AG04450 (cell line): ENCODE measurements around the gene IDH1. TPM values are rescaled to one million over a fixed set of nuclear protein-coding genes. Genes with fewer than 3 reads are reported as not detected.

ENCODE experiments used
- CTCF ChIA-PET: fragments of 300-600, 350-600 bp; formaldehyde crosslinking; extraction: SDS; loops from one replicate; lab custom pipeline; 2022; ENCODE audit warnings: antibody characterized with exemption, inconsistent platforms; lab: Charles Lee
- POLR2A ChIA-PET: fragments of 350-600 bp; formaldehyde crosslinking; extraction: SDS; loops from one replicate; lab custom pipeline; 2021; ENCODE audit warnings: antibody characterized with exemption, inconsistent platforms; lab: Yijun Ruan, JAX
- DNase-seq: peaks from one replicate; pipeline ENCODE4 v3.0.0-alpha.2; 2011; ENCODE audit warnings: low read depth, low spot score
- H3K27ac ChIP-seq: one replicate; pipeline ENCODE4 v1.5.1; 2012; ENCODE audit warnings: low read depth, low read length, control low read depth
- H3K27me3 ChIP-seq: one replicate; pipeline ENCODE4 v1.6.0; 2012; ENCODE audit warnings: low read length; ENCODE audit not compliant: control insufficient read depth, insufficient read depth
- H3K4me3 ChIP-seq: 2 replicates; pipeline ENCODE4 v1.5.1; 2011; ENCODE audit warnings: mild to moderate bottlenecking, low read depth, low read length, control low read depth
- H3K9me3 ChIP-seq: 2 replicates; pipeline ENCODE4 v1.5.1; 2012; ENCODE audit warnings: low read length; ENCODE audit not compliant: control insufficient read depth, insufficient read depth
- polyA minus RNA-seq: library from RNA; depleted of rRNA, polyadenylated mRNA; stranded (reverse); fragments of >200 nt; gene quantifications from 2 replicates; pipeline ENCODE4 v1.2.3, GENCODE V29; 2011; rRNA and poly(A)+ RNA removed
- polyA plus RNA-seq: library from polyadenylated mRNA; depleted of rRNA; stranded (reverse); fragments of >200 nt; gene quantifications from 2 replicates; pipeline ENCODE4 v1.2.3, GENCODE V29; 2011; rRNA removed
- TF ChIP-seq, protein P1 (sequence below): IDR thresholded peaks from 2 replicates; pipeline ENCODE4 v1.5.1; 2011; ENCODE audit warnings: low read depth, low read length, control low read depth, inconsistent platforms

Gene IDH1
- 111 and 148 TPM in 2 replicates for polyA plus RNA-seq
- 62.7 and 78.5 TPM in 2 replicates for polyA minus RNA-seq

DNA sequence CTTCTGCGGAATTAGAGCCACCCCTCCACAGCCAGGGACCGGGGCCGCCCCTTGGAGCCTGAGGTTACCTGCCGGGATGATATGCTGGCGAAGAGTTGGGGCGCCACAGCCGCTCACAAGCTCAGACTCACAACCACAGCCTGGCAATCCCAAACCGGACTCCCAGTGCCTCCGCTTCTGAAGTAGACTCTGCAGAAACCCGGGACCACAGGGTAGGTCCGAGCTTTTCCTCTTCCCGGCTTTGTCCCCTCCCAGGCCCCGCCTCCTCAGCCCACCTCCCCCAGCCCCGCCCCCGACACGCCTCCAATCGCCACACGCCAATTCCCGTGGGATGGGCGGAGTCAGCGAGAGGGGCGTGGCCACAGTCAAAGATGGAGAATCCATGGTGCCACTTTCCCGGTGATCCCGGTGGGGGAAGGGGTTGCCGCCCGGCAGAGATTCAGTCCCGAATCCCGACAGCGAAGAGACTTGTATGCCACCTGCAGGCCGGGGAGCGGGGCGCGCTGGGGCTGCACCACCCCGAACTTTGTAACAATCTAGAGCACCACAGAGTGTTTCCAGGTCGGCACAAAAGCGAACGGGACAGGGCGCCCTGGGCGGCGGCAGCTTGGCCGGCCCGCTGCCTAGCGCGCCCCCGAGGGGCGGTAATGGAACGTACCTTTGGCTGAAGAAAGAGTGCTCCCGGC, at the start of gene IDH1:
TSS of gene IDH1 (minus strand) at position 201 of the 686 bp plus-strand sequence. CDS start 3,520 bp downstream, outside the sequence.
- TF ChIP-seq, protein P1, sequence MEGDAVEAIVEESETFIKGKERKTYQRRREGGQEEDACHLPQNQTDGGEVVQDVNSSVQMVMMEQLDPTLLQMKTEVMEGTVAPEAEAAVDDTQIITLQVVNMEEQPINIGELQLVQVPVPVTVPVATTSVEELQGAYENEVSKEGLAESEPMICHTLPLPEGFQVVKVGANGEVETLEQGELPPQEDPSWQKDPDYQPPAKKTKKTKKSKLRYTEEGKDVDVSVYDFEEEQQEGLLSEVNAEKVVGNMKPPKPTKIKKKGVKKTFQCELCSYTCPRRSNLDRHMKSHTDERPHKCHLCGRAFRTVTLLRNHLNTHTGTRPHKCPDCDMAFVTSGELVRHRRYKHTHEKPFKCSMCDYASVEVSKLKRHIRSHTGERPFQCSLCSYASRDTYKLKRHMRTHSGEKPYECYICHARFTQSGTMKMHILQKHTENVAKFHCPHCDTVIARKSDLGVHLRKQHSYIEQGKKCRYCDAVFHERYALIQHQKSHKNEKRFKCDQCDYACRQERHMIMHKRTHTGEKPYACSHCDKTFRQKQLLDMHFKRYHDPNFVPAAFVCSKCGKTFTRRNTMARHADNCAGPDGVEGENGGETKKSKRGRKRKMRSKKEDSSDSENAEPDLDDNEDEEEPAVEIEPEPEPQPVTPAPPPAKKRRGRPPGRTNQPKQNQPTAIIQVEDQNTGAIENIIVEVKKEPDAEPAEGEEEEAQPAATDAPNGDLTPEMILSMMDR = peak; percentile 62
- H3K9me3 ChIP-seq = no peaks in the 10 kb centered on the region
- H3K27me3 ChIP-seq = no peaks in the 10 kb centered on the region
- peak; percentile 82 for DNase-seq
- ChIA-PET CTCF (interaction anchor here (0.6 to 6.0 kb wide), 16 partner anchors 10 to 626 kb away, joined by 3 to 73 read pairs (median 6); partner anchors contain the start of gene PIKFYVE), POLR2A (interaction anchor here (0.7 to 2.4 kb wide), 3 partner anchors 10 to 114 kb away, joined by 4 to 25 read pairs (median 6); partner anchors contain the start of gene PIKFYVE)
- peak within 1 kb of the TSS; percentile 85 for H3K4me3 ChIP-seq
- H3K27ac ChIP-seq = peak within 1 kb of the TSS; percentile 42

DNA sequence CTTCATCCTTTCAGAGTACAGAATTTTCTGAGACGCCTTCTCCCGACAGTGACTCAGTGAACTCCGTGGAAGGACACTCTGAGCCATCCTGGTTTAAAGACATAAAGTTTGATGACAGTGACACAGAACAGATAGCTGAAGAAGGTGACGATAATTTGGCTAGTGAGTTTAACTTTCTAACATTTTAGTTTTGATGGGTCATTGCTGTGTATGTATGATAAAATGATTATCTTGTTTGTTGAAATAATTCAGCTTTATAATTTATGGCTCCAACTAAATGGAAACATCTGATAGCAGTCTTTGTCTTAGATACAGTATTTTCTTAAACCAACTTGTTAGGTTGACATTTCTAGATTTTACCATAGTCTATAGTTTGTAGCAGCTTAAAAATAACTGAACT, 49.3 kb upstream of the IDH1 start:
- H3K27me3 ChIP-seq = no peaks in the 10 kb centered on the region
- no peaks in the 10 kb centered on the region for H3K9me3 ChIP-seq
- H3K27ac ChIP-seq = no peak overlapping the region
- ChIA-PET POLR2A (no interaction called here), CTCF (interaction anchor here (0.6 to 1.2 kb wide), 3 partner anchors 26 to 38 kb away, joined by 3 to 7 read pairs (median 3); no protein-coding TSS in a partner anchor)
- DNase-seq = no peak
- TF ChIP-seq, protein P1 = no peak
- H3K4me3 ChIP-seq = no peak overlapping the region

DNA sequence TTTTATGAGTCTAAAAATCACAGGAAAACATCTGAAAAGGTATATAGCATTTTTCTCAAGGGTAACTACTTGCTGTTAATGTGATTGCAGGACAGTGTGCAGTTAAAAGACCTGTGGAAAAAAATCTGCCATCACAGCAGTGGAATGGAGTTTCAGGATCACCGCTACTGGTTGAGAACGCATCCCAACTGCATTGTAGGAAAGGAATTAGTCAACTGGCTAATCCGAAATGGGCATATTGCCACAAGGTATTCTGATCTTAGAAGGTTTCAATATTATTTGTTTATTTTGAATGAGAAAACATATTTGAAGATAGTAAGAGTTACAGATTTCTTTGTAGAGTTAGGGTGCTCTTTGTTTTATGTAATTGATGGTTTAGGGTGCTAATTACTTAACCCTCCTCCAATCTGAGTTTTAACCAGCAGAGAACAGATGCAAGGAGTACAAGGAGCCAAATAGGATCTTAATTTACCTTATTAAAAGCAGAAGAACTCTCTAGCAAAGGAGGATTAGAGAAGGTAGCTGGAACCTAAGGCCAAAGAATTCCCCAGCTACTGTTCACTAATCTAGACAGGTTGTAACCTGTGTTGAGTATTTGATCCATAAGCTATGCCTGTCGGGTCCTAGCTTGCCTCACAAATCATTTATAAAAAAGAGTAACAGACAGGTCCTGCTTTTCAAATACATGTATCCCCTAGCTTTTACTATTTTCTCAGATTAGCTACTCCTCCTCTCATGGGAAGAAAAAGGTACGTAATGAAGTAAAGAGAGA, 46.2 kb upstream of the IDH1 start:
- Histone ChIP-seq H3K4me3 (no peak overlapping the region), H3K27ac (no peak overlapping the region), H3K27me3 (no peaks in the 10 kb centered on the region), H3K9me3 (no peaks in the 10 kb centered on the region)
- POLR2A ChIA-PET = no interaction called here
- CTCF ChIA-PET = no interaction called here
- no peak for DNase-seq
- TF ChIP-seq, protein P1 = no peak

DNA sequence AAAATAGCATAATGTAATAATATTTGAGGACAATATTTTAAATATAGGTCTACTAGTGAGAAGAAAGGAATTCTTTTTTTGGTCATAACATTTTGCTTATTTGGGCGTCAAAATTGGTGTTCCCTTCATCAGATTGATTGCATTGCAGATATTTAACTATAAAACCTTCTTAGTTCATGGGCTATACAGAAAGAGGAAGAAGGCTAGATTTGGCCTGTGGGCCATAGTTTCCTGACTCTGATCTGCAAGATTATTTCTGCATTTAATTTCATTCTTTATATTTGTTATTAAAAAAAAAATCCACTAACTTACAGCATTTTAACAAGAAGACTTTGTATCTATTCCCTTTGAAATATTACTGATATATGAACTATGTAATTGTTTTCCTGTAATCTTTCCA, 43.1 kb upstream of the IDH1 start:
- TF ChIP-seq, protein P1 = no peak
- POLR2A ChIA-PET = no interaction called here
- Histone ChIP-seq H3K9me3 (no peaks in the 10 kb centered on the region), H3K27me3 (no peaks in the 10 kb centered on the region), H3K4me3 (no peak overlapping the region), H3K27ac (no peak overlapping the region)
- CTCF ChIA-PET = no interaction called here
- no peak for DNase-seq

DNA sequence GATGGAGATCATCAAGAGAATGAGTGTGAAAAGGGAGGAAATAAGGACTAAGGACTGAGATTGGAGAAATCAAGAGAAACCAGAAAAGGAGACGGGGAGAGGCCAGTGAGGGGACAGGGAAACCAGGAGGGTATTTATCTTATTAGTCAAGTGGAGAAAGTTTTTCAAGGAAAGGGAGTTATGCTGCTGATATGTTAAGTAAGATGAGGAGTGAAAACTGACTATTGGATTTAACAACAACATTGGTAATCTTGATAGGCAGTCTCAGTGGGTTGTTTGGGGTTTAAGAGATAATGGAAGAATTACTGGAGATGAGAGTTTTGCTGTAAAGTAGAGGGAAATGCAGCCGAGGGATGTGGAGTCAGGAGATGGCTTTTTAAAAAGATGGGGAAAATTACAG, 41.7 kb upstream of the IDH1 start:
- no peaks in the 10 kb centered on the region for H3K27me3 ChIP-seq
- ChIA-PET CTCF (interaction anchor here (1.4 kb wide), 1 partner anchor 121 kb away, joined by 3 read pairs; no protein-coding TSS in a partner anchor), POLR2A (no interaction called here)
- H3K9me3 ChIP-seq = no peaks in the 10 kb centered on the region
- H3K4me3 ChIP-seq = no peak overlapping the region
- TF ChIP-seq, protein P1 = no peak
- DNase-seq = no peak
- no peak overlapping the region for H3K27ac ChIP-seq
